ENCODE measurements around the gene CDH20. TPM values are rescaled to one million over a fixed set of nuclear protein-coding genes. Genes with fewer than 3 reads are reported as not detected.
"Not testable (repeated sequence)": the region's sequence is repeated elsewhere in the genome, so short reads cannot be mapped to it uniquely, and the experiment has no call there.

CDH20 gene
- total RNA-seq, 1 experiment from 2014 or later, result 0.08 TPM

DNA sequence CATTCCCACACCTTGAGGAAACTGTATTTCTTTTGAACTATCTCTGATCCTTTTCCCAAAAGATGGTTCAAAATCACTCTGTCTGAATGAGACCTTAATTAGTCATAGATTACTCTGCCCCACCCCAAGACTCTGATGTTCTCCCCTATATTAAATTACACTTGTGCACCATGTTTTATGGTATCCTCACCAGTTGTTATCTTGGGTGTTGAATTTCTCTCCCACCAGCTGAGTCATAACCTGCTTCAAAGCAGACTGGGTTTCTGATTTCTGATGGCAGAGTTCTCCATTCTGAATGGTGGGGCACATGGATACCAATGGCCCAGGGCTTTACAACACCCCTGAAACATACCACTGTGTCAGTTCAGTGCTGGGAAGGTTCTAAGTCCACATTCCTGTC is 15.0 kb downstream of the CDH20 start:
- DNase-seq (ENCODE audit: low spot score), result no peak

DNA sequence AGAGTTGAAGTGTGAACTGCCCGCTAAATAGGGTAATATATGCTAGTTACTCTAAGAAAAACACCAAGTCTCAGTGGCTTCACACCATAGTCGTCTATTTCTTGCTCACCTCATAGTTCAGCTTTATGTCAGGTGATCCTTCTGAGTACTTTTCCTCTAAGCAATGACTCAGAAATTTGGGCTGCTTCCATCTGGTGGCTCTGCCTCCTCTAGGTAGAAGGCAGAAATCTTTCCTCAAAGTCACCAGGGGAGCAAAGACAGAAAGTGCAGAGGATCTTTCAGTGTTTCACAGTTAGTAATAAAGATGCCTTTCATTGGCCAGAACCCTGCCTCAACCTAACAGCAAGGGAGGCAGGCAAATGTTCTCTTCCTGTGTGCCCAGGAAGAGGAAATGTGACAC is 17.3 kb downstream of the CDH20 start:
- peak; percentile 40 for DNase-seq (ENCODE audit: low spot score)

DNA sequence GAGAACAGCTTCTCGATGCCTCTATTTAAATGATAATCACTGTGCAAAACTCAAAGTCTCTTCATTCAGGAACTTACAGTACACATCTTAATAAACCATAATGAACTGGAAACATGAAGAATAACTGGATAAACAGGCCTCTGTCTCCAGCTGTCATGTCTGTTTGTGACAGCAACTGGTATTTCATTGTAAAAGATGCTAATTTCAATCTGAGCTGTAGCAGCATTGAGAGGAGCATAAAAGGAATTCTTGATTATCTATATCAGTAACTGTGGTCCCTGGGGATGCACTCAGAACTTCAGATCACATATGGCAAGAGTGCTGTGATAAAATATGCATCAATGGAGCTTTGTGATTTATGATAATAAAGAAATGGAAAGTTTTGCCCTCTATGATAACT is 18.8 kb downstream of the CDH20 start:
- DNase-seq (ENCODE audit: low spot score), result no peak

DNA sequence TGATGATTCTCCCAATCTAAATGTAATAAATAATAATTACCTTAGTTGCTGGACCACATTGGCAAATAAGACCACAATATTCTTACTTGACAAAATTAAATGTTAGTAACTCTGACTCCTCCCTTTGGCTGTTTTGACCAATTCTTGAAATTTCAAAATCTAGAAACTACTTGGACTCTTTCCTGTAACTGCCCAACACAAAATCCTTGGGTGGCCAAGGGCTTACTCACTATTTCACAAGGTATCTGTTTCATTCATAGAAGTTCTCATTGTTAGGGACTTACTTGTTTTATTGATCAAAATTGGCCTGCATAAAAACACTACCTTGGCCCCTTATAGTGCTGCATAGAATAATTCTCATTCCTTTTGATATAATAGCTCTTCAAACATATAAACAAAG is 19.4 kb downstream of the CDH20 start:
- no peak for DNase-seq (ENCODE audit: low spot score)

DNA sequence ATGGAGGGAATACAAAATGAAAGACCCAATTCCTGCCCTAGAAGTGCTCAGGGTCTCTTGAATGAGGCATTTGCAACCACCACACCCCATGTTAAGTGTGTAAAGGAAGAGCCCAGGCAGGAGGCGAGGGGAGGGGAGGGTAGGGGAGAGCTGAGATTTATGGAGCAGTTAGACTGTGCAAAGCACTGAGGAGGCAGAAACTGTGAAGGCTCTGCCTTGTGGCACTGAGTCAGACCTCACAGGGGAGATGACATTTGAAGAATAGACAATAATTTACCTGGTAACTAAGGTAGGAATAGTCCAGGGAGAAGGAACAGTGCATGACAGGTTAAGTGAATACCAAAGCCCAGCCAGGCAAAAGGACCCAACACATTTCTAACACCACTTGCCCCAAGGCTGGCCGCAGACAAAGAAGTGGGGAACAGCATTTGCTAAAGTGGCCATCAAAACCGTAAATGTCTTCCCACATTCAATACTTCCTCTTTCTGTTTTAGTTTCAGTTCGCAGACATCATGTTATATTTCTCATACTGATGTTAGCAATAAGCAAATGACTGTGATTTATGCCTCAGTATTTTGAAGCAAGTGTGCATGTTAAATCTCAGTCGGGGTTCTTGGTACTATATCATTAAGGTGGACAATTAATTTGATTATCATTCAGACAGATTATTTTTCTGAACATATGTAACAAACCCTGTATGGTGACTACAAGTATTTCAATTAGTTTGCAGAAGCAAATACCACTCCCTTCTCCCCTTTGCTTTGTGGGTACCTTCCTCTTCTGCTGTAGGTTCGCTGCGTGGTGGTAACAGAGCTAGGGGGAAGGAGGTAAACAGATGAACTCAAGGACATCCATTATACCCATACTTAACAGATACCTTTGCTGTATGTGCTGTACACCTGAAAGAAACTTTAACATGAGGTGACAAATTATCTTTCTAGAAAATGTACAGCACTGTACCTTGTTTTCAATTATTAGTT is 27.5 kb downstream of the CDH20 start:
- no peak for DNase-seq (ENCODE audit: low spot score)

DNA sequence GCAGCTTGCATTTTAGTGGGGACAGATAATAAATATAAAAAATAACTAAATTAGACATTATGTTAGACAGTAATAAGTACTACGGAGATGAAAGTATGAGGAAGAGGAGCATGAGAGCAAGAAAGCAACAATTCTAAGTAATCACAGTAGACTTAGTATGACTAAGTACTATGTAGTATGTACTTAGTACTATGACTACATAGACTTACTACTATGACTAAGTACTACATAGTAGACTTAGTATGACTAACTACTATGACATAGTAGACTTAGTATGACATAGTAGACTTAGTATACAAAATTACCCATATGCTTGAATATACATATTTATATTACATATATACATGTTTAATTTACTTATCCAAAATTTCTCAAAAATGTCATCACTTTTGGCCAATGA is 29.3 kb downstream of the CDH20 start:
- no peak for DNase-seq (ENCODE audit: low spot score)

DNA sequence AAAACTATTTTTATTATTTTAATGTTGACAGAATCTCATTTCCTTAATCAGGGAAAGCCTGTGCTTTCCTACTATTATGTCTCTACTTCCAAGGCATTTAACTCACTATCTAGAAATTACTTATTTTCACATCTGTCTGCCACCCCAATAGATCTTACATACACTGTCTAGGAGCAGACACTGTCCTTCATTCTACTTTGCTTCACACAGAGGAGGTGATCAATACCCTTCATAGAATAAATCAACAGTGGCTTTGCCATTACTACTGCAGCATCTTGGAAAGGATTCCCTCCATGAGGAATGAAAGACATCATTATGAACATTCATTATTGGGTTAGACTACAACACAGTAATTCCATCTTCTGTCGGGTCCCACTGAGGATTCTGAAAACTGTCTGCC is 31.7 kb downstream of the CDH20 start:
- no peak for DNase-seq (ENCODE audit: low spot score)

DNA sequence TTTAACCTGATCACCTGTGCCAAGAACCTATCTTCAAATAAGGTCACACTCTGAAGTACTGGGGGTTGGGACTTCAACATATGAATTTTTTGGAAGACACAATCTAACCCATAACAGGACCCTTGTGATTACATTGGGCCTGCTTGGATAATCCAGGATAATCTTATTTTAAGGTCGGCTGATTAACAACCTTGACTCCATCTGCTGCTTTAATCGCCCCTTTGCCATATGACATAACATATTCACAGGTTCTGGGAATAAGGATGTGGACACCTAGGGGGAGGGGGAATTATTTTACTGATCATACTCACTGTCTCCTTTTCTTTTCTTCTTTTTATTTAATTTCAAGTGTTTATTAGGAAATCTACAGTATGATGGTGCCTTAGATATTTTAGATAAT is 34.8 kb downstream of the CDH20 start:
- DNase-seq (ENCODE audit: low spot score), result no peak

DNA sequence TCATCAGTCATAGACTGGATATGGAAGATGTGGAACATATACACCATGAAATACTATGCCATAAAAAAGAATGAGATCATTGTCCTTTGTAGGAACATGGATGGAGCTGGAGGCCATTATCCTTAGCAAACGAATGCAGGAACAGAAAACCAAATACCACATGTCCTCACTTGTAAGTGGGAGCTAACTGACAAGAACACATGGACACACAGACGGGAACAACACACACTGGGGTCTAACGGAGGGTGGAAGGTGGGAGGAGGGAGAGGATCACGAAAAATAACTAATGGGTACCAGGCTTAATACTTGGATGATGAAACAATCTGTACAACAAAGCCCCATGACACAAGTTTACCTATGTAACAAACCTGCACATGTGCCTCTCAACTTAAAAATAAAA is 36.4 kb downstream of the CDH20 start:
- DNase-seq (ENCODE audit: low spot score), result not testable (repeated sequence)

DNA sequence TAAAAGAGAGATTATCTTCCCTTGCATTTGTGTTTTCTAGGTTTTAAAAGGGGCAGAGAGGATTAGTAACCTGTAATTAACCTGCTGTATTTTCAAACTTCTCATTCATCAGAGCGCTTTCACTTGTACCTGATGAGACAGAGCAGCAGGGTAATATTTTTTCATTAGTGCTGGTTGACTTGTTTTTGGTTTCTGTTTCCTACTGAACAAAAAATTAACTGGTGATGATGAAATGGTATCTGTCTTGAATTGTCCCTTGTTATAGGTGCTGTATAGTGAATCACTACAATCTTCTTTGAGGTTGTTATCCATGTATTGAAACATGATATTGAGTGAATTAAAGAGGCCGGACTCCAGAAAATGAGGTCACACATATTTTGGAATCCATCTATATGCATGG is 37.9 kb downstream of the CDH20 start:
- DNase-seq (ENCODE audit: low spot score), result no peak

DNA sequence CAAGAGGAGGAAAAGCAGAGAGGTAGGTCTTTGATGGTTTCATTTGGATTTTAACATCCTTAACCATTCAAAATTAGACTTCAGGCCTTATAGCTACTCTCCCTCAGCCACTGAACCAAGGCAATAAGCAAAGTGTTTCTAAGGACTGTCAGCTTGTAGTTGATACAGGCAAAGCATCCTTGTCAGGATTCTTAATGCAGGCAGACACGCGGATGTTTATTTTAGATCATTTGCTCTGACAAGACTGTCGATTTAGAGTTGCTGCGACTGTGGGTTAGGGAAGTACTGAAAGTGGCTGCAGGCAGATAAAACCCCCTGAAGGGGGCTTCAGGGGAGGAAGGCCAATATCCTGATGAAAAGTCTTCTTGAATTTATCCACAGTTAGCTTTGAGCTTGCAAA is 46.6 kb downstream of the CDH20 start:
- DNase-seq (ENCODE audit: low spot score), result no peak

DNA sequence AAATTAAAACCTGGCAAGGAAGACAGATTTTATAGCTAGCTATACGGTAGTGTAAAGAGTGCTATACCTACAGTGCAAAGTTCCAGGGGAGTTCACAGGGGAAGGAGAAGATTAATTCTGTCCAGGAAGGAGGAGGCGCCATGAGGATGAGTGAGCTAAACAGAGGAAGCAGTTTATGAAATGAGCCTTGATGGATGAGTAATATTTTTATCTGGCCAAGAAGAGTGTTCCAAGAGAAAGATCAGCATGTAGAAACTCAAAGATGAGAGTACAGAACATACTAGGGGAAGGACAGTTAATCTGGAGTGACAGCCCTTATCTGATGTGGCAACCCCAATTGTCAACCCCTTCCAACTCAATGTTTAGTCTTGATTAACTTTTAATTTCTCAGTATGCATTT is 54.8 kb downstream of the CDH20 start:
- DNase-seq (ENCODE audit: low spot score), result no peak

DNA sequence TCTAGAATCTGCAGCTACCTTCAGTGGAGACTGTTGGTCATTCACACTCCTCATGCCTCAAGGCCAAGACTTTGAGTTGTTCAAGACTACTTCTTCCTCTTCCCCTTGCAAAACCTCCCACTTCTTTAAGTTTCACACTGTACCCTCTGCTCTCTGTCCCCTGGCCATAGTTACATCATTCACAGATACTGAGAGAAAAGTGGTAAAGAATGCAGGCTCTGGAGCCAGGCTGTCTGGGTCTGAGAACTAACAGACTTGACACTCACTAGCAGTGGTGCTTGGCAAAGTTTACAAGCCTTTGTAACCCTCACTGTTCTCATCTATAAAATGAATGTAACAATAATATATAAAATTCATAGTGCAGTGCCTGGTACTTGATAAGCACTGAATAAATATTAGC is 61.8 kb downstream of the CDH20 start:
- no peak for DNase-seq (ENCODE audit: low spot score)

DNA sequence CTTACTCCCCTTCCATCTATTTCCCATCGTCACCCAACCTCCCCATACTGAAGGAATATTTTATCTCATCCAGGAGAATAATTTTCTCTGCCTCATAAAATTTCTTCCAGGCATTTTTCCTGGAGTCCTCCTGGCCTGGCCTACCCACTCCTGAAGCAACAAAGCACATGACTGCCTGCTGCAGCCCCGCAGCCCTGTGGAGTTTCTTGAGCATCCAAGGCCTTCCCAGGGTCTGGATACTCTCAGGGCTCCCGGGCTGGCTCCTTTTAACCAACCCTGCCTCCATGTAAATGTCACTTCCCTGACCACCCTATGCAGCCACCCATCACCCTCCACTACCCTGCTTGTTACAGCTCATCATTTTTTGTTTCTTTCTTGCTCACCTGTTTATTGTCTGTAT is 64.0 kb downstream of the CDH20 start:
- no peak for DNase-seq (ENCODE audit: low spot score)

DNA sequence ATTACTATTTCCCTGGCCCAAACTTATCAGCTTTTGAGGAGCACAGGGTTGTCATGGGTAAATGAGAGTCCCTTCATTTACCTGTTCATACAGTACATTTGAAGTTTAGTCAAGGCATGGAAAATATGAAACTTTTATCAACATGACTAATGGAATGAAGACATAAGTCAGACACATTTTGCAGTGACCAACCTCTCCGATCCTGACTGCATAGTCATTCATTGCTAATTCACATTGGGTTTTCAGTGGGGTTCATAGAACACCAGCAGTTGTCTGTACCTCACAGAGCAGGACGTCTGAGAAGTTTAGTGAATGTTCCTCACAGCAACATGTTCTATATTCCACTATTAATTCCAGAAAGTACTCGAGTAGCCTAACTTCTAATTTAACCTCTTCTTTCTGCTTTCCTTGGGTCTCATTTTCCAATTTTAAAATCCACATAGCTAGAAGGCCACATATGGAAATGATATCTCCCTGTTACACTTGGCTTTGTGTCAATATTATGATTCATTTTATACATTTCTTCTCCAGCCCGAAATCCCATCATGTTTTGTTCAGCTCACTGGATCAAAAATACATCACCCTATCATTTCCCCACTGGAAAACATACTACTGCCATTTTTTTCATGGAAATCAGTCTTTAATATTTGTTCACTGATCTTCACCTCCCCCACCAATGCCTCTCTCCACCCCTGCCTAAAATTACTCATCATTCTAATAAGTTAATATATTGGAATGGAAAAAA is 65.9 kb downstream of the CDH20 start:
- DNase-seq (ENCODE audit: low spot score), result no peak

DNA sequence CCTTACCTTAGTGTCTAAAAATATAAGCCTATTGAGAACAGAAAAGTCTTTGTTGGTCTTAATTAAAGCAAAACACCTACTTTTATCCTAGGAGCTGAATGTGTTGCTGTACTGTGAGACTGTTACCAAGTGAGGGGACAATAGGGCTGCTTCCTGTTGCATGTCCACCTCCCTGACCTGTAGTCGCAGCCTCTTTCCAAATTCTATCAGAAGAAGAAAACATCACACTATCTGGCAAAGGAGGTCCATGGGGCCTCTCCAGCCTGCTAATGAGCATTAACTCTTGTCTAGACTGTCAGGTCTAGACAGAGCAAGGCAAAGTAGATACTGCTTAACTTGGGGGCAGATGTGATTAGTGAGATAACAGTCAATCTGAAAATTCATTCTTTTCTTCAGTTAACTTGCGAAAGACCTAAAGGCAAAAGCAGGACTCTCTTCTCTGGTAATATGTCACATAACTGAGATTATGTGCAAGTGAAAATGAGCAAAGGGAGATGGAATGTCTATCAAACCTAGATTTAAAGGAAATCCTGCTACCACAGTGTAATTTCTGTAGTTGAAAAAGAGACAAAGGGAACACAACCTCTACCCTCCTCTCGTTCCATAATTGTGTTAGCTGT is 66.9 kb downstream of the CDH20 start:
- DNase-seq (ENCODE audit: low spot score), result no peak

DNA sequence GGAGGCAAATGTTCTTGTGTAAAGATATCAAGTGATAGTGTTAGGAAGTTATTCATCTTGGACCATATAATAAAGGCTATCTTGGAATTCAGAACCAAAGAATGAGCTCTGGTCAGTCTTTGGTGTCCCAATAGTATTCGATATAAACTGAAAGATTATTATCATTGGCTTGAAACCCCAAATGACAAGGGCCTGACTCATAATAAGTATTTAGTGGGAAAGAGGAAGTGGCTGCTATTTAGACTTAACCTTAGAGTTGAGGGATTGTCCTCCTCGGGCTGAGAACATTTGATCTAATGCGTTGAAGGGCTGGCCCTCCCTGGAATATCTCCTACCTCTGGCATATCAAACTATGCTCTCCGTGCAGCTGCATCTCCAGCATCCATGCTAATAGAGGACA is 67.5 kb downstream of the CDH20 start:
- no peak for DNase-seq (ENCODE audit: low spot score)

DNA sequence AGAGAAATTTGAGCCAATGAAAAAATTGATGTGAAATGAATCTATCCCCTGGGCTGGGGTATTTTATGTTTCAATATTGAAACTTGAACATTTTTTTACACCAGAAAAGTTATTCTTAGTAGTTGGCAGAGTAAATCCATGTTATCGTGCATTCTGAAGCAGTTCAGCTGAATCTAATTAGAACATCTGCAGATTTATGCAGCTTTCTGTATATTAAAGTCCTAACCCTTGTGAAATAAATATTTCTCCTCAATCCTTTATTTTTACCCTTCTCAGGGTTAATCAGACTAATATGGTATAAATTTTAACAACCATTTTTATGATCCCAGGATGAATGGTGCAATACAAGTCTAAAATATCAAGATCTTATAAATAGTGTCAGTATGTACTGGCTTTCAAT is 69.5 kb downstream of the CDH20 start:
- DNase-seq (ENCODE audit: low spot score), result no peak

DNA sequence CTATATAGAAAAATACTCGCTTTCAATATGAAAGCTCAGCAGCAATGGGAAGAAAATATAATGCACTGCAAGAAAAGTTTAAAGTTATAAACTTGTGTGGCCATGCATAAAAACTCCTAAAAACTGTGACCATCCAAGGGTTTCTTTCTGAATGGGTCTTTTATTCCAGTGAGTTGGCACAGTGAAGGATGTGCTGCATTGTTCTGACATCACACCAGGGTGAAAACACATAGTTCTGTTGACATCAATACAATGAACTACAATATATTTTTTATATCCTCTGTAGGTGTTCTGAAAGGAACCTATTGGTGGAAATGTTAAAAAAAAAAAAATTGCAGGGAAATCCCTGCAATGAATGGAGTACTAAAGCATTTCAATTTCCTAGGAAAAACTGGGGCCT is 80.2 kb downstream of the CDH20 start:
- no peak for DNase-seq (ENCODE audit: low spot score)

DNA sequence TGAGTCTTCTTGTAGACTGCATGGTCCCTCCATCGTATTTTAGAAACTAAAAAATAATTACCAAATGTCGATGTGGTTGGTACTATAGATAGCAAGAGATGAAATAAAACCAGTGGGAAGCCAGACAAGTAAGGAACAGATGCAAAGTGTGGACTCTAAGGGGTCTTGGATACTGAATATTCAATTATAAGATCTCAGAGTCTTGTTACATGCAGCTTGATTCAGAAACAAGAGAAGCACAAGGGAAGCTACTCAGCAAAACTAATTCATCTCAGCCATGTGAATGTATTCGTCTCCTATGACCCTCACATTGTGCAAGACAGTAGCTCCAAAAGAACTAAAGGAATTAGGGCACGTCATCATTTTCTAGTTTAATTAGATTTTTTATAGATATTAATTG is 80.9 kb downstream of the CDH20 start:
- DNase-seq (ENCODE audit: low spot score), result no peak

DNA sequence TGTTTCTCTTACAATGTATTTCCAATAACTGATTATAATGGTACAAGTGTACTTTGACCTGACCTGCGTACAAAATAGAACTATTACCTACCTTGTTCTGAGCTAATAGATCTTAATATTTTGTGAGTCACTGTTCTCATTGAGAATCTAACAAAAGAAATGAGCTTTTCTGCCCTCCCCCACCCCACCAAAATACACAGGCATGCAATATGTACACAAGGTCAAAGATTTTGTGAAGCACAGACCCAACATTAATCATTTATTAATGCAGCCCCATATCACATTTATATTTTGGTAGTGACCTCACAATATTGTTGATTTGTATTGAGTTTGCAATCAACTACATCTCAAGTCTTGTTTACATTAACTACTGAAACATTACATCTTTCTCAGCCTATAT is 86.5 kb downstream of the CDH20 start:
- DNase-seq (ENCODE audit: low spot score), result no peak

DNA sequence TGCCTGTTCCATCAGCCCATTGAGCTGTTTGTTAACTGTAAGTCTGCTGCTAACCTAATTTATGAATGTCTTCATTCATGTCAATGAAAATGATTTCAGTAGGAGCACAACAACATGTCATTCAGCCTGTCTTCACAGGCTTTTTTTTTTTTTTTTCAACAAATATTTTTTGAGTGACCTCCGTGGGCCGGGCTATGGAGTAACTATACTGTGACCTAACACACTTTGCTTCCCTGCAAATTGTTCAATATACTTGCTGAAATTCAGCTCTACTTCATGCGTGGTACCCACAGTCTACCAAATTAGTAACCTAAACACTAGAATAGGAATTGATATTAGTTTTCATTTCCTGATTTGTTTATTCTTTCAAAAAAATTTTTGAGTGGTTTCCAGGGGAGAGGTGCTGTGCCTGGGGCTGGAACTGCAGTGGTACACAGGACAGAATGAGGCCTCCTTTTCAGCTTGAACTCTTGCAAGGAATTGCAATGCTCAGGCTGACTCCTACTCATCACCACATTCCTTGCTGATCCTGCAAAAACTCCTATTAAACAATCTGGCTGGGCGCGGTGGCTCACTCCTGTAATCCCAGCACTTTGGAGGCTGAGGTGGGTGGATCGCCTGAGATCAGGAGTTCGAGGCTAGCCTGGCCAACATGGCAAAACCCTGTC is 87.1 kb downstream of the CDH20 start:
- no peak for DNase-seq (ENCODE audit: low spot score)

Measured in H4 (cell line).